ENCODE measurements around the gene OR2T1.
"Not testable (repeated sequence)": the region's sequence is repeated elsewhere in the genome, so short reads cannot be mapped to it uniquely, and the experiment has no call there.

OR2T1 gene

GRCh38 chr1:248436303-248436702 lies 33.5 kb downstream of the OR2T1 start:
- not testable (repeated sequence) for DNase-seq (ENCODE audit: low read depth, low spot score)

GRCh38 chr1:248438668-248439067 lies 35.8 kb downstream of the OR2T1 start:
- not testable (repeated sequence) for DNase-seq (ENCODE audit: low read depth, low spot score)

DNA sequence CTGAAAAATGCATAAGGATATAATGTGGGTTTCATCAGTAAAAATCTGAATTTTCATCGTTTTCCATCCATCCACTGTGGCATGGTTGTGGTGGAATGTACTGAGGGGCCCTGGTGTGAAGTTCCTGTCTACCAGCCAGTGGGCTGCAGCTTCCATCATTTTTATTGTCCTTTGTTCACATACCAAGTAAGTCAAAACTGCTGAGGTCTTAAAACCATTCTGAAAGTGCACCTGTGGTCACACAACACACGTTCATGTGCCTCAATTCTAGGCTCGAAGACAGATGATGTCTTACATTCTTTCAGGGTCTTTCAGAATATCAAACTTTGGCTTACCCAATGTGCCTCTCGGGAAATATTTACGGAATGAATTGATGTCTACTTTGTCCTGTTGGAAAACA lies 36.4 kb downstream of the OR2T1 start:
- not testable (repeated sequence) for DNase-seq (ENCODE audit: low read depth, low spot score)

DNA sequence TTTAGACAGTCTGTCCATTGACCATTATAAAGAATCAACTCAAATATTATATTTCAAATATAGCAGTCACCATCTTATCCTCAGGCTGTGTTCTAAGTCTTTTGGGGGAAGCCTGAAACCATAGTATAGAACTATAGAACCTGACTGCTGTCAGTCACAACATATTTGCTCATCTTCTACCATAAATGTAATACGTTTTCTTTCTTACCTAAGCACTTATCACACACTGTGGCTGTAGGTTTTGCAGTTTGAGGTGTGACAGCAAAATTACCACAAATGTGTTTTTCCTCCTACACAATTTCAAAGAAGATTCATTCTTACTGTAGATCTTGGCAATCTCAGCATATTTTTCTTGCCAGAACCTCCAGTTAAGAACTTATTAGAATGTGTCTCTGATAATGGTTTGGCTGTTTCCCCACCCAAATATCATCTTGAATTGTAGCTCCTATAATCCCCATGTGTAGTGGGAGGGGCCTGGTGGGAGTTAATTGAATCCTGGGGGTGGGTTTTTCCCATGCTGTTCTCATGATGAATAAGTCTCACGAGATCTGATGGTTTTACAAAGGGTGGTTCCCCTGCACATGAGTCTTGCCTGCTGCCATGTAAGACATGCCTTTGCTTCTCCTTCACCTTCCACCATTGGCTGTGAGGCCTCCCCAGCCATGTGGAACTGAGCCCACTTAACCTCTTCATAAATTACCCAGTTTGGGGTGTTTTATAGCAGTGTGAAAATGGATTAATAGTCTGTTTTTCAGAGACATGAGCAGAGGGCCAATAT lies 39.8 kb downstream of the OR2T1 start:
- DNase-seq (ENCODE audit: low read depth, low spot score) = not testable (repeated sequence)

- not testable (repeated sequence) for DNase-seq (ENCODE audit: low read depth, low spot score)
These were observed 41.8 kb downstream of the OR2T1 start for GRCh38 chr1:248444603-248445002.

- DNase-seq (ENCODE audit: low read depth, low spot score) = not testable (repeated sequence)
These were observed 42.6 kb downstream of the OR2T1 start, which contains the start of gene OR2T2 for GRCh38 chr1:248445399-248445798. Gene OR2T2 (plus strand): TSS chr1:248445637. CDS start chr1:248452798, 7,161 bp downstream.

DNA sequence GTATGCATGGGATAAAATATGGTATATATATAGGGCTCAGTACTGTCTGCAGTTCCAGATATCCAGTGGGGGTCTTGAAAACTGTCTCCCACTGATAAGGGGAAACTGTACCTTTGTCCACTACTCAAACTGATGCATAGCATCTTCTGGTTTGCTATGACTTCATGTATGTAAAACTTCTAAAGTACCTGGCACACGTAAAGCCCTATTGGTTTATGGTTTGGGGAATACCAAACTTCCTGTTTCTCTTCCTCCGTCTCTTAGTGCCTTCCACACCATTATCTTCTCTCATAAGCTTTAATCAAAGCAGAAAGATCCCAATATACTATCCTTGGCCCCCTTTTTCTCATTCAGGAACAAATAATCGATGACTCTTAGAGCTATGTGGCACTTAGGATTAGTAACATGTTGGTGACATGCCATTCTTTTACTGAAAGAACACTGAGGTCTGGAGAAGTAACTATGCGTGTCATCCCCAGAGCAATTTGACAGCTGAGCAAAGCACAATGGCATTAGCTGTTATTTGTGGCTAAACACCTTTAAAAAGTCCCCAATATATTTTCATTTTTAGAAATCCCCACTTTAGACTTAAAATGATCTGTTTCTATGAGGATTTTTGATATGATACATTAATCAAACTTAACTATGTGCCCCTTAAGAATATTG lies 45.7 kb downstream of the OR2T1 start:
- not testable (repeated sequence) for DNase-seq (ENCODE audit: low read depth, low spot score)

GRCh38 chr1:248449821-248450465 lies 47.1 kb downstream of the OR2T1 start:
- DNase-seq (ENCODE audit: low read depth, low spot score) = not testable (repeated sequence)

- not testable (repeated sequence) for DNase-seq (ENCODE audit: low read depth, low spot score)
These were observed 47.8 kb downstream of the OR2T1 start for GRCh38 chr1:248450466-248451145.

DNA sequence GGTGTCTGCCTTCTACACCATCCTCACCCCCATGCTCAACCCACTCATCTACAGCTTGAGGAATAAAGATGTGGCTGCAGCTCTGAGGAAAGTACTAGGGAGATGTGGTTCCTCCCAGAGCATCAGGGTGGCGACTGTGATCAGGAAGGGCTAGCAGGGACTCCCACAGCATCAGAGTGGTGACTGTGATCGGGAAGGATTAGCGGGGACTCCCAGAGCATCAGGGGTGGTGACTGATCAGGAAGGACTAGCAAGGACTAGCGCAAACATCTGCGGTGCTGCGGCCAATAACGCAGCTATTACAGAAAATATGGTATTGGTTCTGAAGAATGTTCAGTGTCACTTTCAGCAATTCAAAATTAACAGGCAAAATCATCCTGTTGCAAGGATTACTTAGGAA lies 50.8 kb downstream of the OR2T1 start:
- not testable (repeated sequence) for DNase-seq (ENCODE audit: low read depth, low spot score)

DNA sequence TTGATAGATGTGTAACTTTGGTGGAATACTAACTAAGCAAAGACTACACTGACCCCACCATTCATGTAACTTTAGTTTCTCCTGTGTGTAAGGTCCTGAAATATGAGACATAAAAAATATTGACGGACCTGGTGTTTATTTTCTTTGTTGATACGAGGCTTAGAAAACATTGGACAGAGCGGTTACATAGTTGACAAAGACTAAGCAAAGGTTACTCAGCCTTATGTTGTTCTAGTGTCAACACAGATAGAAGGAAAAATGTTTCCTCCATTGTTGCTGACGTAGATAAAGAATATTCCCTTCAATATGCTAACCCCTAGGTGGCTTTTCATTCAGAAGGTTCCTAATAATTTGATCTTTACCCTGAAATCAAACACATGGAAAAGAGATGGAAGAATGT lies 52.2 kb downstream of the OR2T1 start:
- not testable (repeated sequence) for DNase-seq (ENCODE audit: low read depth, low spot score)

- not testable (repeated sequence) for DNase-seq (ENCODE audit: low read depth, low spot score)
These were observed 53.8 kb downstream of the OR2T1 start for GRCh38 chr1:248456635-248457034.

All from smooth muscle cell of the brain vasculature (primary cell).